Keratinocyte (primary cell): ENCODE measurements around the gene ANKS1A. TPM values are rescaled to one million over a fixed set of nuclear protein-coding genes. Genes with fewer than 3 reads are reported as not detected.

Experiments
- DNase-seq: peaks from one replicate; pipeline ENCODE4 v3.0.0-alpha.2; 2011; ENCODE audit warnings: low read depth, missing footprints, low spot score
- FAIRE-seq: peaks from 2 replicates; lab custom pipeline; 2011; peaks lifted over from hg19 to GRCh38; lab: Jason Lieb, UNC
- H2AFZ ChIP-seq: 2 replicates; pipeline ENCODE4 v1.6.0; 2012; ENCODE audit warnings: low read length, control low read depth, inconsistent platforms; ENCODE audit not compliant: control insufficient read depth
- H3K27ac ChIP-seq: 2 replicates; pipeline ENCODE4 v1.5.1; 2011; ENCODE audit warnings: low read length; ENCODE audit not compliant: control insufficient read depth, insufficient read depth
- H3K27me3 ChIP-seq: 3 replicates; pipeline ENCODE4 v1.6.0; 2011; ENCODE audit warnings: low read length; ENCODE audit not compliant: control insufficient read depth, insufficient read depth; ENCODE audit errors: extremely low read depth
- H3K36me3 ChIP-seq, 2 experiments: 2 replicates in 1 of 2; 3 replicates in 1 of 2; pipeline ENCODE4 v1.5.1; 2011; ENCODE audit warnings: low read length in 2 of 2, mild to moderate bottlenecking in 1 of 2; ENCODE audit not compliant: control insufficient read depth in 2 of 2, insufficient read depth in 2 of 2; ENCODE audit errors: extremely low read depth in 1 of 2
- H3K4me1 ChIP-seq: 3 replicates; pipeline ENCODE4 v1.5.1; 2011; ENCODE audit warnings: low read length; ENCODE audit not compliant: control insufficient read depth, insufficient read depth; ENCODE audit errors: extremely low read depth
- H3K4me2 ChIP-seq: 3 replicates; pipeline ENCODE4 v1.6.0; 2011; ENCODE audit warnings: low read depth, low read length; ENCODE audit not compliant: control insufficient read depth, insufficient read depth; ENCODE audit errors: extremely low read depth
- H3K4me3 ChIP-seq, 3 experiments: fragments of 200-600 bp in 1 of 3; sonication (generic) in 1 of 3; 2 replicates in 2 of 3; 3 replicates in 1 of 3; pipeline ENCODE4 v1.5.1; 2011 to 2016; ENCODE audit warnings: low read length in 3 of 3, mild to moderate bottlenecking in 3 of 3, control low read depth in 2 of 3, inconsistent platforms in 1 of 3, low read depth in 1 of 3, mixed read lengths in 1 of 3, mixed run types in 1 of 3, moderate library complexity in 1 of 3; ENCODE audit not compliant: control insufficient read depth in 2 of 3, insufficient read depth in 2 of 3; ENCODE audit errors: extremely low read depth in 1 of 3
- H3K79me2 ChIP-seq: 2 replicates; pipeline ENCODE4 v1.6.0; 2012; ENCODE audit warnings: low read length; ENCODE audit not compliant: control insufficient read depth, insufficient read depth
- H3K9ac ChIP-seq: 3 replicates; pipeline ENCODE4 v1.6.0; 2011; ENCODE audit warnings: low read length; ENCODE audit not compliant: control insufficient read depth, insufficient read depth; ENCODE audit errors: extremely low read depth
- H3K9me1 ChIP-seq: 3 replicates; pipeline ENCODE4 v1.6.0; 2011; ENCODE audit warnings: low read length; ENCODE audit not compliant: control insufficient read depth, insufficient read depth; ENCODE audit errors: extremely low read depth
- H3K9me3 ChIP-seq: 2 replicates; pipeline ENCODE4 v1.5.1; 2012; ENCODE audit warnings: low read depth, low read length; ENCODE audit not compliant: control insufficient read depth
- H4K20me1 ChIP-seq: 3 replicates; pipeline ENCODE4 v1.6.0; 2011; ENCODE audit warnings: low read length; ENCODE audit not compliant: control insufficient read depth, insufficient read depth; ENCODE audit errors: extremely low read depth
- EZH2 ChIP-seq: IDR thresholded peaks from one replicate; pipeline ENCODE4 v1.6.1; 2012; ENCODE audit warnings: inconsistent platforms, mild to moderate bottlenecking, low read length, moderate library complexity
- dilution Hi-C: fragments of 300-500 bp; cut with MboI; formaldehyde crosslinking; loops from one replicate; pipeline ENCODE4 v1.7.0; 2020; ENCODE audit warnings: low sequenced_read_pairs; ENCODE audit not compliant: extremely low pct_ligation_motif_present
- polyA plus RNA-seq, 5 experiments: library from polyadenylated mRNA; depleted of rRNA in 3 of 5; stranded (reverse) in 3 of 5; stranded (forward) in 1 of 5; unstranded in 1 of 5; fragments of >200 nt; gene quantifications; 1 replicate in 1 of 5; 2 replicates in 3 of 5; 3 replicates in 1 of 5; pipeline versions ENCODE4 v1.2.1 to v1.2.3, GENCODE V29; 2011 to 2012; ENCODE audit warnings: missing spikeins in 2 of 5, low read depth in 1 of 5, low replicate concordance in 1 of 5
- TF ChIP-seq, protein P1 (sequence below), 3 experiments: IDR thresholded peaks in 1 of 3; conservative IDR thresholded peaks in 1 of 3; optimal IDR thresholded peaks in 1 of 3; 2 replicates in 2 of 3; 3 replicates in 1 of 3; pipeline versions ENCODE3 to v1.5.1; 2011; ENCODE audit warnings: low read length in 3 of 3, mild to moderate bottlenecking in 3 of 3, moderate library complexity in 2 of 3, control low read depth in 1 of 3, inconsistent platforms in 1 of 3; ENCODE audit not compliant: insufficient read depth in 2 of 3; ENCODE audit errors: extremely low read depth in 1 of 3

Gene ANKS1A
- polyA plus RNA-seq, 1 donor (not counting 4 experiments of a cell fraction or from before 2014, with no cell fraction given) = 8.6 TPM

DNA sequence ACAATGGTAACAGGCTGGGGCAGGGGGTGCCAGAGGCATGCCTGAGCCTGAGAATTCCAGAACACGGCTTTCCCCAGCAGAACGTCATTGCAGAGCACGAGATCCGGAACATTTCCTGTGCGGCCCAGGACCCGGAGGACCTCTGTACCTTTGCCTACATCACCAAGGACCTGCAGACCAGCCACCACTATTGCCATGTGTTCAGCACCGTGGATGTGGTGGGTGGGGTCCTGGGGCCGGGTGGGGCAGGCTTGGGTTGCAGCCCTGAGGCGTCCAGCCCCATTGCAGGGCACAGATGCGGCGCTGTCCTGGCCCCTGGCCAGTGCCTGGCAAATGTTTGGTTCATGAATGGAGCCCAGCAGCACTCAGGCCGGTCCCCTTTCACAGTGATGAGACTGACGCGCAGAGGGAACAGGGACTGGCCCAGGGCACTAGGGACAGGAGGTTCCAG lies 195.0 kb downstream of the ANKS1A start:
- no peak for TF ChIP-seq EZH2
- TF ChIP-seq, protein P1, sequence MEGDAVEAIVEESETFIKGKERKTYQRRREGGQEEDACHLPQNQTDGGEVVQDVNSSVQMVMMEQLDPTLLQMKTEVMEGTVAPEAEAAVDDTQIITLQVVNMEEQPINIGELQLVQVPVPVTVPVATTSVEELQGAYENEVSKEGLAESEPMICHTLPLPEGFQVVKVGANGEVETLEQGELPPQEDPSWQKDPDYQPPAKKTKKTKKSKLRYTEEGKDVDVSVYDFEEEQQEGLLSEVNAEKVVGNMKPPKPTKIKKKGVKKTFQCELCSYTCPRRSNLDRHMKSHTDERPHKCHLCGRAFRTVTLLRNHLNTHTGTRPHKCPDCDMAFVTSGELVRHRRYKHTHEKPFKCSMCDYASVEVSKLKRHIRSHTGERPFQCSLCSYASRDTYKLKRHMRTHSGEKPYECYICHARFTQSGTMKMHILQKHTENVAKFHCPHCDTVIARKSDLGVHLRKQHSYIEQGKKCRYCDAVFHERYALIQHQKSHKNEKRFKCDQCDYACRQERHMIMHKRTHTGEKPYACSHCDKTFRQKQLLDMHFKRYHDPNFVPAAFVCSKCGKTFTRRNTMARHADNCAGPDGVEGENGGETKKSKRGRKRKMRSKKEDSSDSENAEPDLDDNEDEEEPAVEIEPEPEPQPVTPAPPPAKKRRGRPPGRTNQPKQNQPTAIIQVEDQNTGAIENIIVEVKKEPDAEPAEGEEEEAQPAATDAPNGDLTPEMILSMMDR (optimal IDR thresholded peaks at IDR 0.05 in 1 of 3, IDR thresholded peaks at IDR 0.05 in 1 of 3, conservative IDR thresholded peaks at IDR 0.05 in 1 of 3; ENCODE audit: extremely low read depth in 1 of 3, insufficient read depth in 2 of 3, low read length in 3 of 3) = no peak
- Histone ChIP-seq H3K27ac (no peak overlapping the region), H3K4me1 (peaks cover 40% of the 10 kb centered on the region), H3K4me2 (peak overlapping the region; percentile 8), H3K79me2 (no peaks in the 10 kb centered on the region), H3K36me3 (peaks cover 14 to 21% of the 10 kb centered on the region in 2 experiments), H3K27me3 (no peaks in the 10 kb centered on the region), H2AFZ (no peak overlapping the region), H3K9me3 (no peaks in the 10 kb centered on the region), H4K20me1 (no peaks in the 10 kb centered on the region), H3K9me1 (peaks cover 2% of the 10 kb centered on the region), H3K9ac (no peak overlapping the region), H3K4me3 (no peak overlapping the region)
- FAIRE-seq (no peak), DNase-seq (no peak)
- dilution Hi-C loops = no loop called here

DNA sequence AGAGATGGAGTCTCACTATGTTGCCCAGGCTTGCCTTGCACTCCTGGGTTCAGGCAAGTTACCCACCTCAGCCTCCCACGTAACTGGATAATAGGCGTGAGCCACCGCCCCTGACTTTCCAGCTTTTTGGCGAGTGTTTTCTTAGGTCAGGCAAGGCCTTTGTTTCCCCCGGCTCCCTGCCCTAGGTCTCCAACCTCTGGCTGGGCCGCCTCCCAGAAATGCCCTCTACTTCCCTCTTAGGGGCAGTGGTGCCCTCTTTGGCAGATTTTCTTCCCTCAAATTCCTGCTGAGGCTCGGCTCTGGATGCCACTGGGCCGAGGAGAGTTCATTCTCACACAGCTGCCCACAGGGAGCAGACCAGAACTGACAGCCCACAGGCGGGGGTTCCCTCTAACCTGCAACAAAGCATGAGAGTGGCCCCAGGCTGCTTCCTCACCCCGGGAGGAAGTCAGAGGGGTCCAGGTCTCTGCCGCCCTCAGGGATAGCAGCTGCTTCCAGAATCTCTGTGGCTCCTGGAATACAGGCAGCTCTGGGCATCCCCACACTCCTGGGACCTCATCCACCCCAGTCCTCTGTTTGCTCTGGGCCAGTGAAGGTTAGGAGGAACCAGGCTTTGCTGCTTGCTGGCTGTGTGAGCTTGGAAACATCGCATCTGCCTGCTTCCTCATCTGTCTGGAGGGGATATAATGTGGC lies 195.6 kb downstream of the ANKS1A start:
- DNase-seq = no peak
- peaks cover 14 to 21% of the 10 kb centered on the region in 2 experiments for H3K36me3 ChIP-seq
- H3K27ac ChIP-seq = no peak overlapping the region
- no peak overlapping the region for H3K4me2 ChIP-seq
- TF ChIP-seq, protein P1 (optimal IDR thresholded peaks at IDR 0.05 in 1 of 3, IDR thresholded peaks at IDR 0.05 in 1 of 3, conservative IDR thresholded peaks at IDR 0.05 in 1 of 3; ENCODE audit: extremely low read depth in 1 of 3, insufficient read depth in 2 of 3, low read length in 3 of 3) = no peak
- TF ChIP-seq EZH2 = no peak
- dilution Hi-C loops = no loop called here
- H3K9me3 ChIP-seq = no peaks in the 10 kb centered on the region
- no peaks in the 10 kb centered on the region for H3K79me2 ChIP-seq
- no peak for FAIRE-seq
- H2AFZ ChIP-seq = no peak overlapping the region
- H3K4me3 ChIP-seq = no peak overlapping the region
- H3K4me1 ChIP-seq = peaks cover 38% of the 10 kb centered on the region
- H3K27me3 ChIP-seq = no peaks in the 10 kb centered on the region
- no peaks in the 10 kb centered on the region for H4K20me1 ChIP-seq
- H3K9me1 ChIP-seq = peaks cover 2% of the 10 kb centered on the region
- H3K9ac ChIP-seq = peak overlapping the region; percentile 9
